Measurements from ENCODE around the gene RPS19.

- TF ChIP-seq GATA2 (IDR thresholded peaks at IDR 0.05; ENCODE audit: low read depth, low read length) = no peak
- no peak for TF ChIP-seq GATA3 (IDR thresholded peaks at IDR 0.05; ENCODE audit: low read depth, low read length)
These were observed 37.1 kb downstream of the RPS19 start for GRCh38 chr19:41897181-41897580.
